Activated CD8-positive, alpha-beta memory T cell treated with anti-CD3 and anti-CD28 coated beads, Interleukin-2, amount 50 U/mL, for 24 hours (primary cell): ENCODE measurements around the gene DERL3.

ENCODE experiments used
- DNase-seq: peaks from one replicate; pipeline ENCODE4 v3.0.0-alpha.2; 2020; ENCODE audit errors: extremely low read depth

The DERL3 gene

GRCh38 chr22:23801886-23802377 lies 36.9 kb downstream of the DERL3 start:
- DNase-seq, result no peak

GRCh38 chr22:23801238-23801821 lies 37.5 kb downstream of the DERL3 start:
- no peak for DNase-seq

DNA sequence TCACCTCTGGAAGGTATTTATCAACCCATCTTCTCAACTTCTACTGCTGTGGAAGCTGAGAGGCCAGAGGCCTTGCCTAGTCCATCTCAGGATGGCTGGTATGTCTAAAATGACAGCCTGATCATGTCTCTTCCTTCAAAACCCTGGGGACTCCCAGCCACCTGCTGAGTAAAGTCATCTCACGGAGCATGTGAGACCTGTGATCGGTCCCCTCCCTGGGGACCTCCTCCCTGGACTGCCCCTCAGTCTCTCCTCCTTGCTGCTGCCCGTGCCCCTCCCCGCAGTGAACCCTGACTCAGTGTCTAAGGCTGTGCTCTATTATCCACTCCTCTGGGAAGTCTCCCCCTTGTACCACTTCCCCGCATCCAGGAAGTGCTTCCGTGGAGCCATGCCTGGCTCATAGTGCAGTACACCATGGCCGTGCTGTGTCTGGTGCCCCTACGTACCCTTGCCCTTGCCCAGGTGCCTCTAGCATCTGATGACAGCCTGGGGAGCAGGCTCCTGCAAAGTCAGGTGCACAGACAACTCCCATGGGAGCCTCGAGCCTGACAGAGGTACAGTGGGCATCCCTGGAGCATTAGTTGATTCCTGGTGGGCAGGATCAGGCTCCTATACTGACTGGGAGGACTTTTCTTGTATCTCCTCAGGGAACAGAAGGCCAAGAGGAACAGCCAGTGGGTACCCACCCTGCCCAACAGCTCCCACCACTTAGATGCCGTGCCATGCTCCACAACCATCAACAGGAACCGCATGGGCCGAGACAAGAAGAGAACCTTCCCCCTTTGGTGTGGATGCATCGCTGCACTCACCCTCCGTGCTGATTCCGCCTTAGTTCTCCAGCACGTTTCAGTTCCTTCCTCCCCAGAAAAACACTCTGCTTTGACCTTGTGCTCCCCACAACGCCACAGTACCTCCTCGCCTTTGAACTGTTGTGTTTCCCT lies 38.2 kb downstream of the DERL3 start:
- no peak for DNase-seq

GRCh38 chr22:23796461-23796860 lies 42.3 kb downstream of the DERL3 start:
- no peak for DNase-seq

DNA sequence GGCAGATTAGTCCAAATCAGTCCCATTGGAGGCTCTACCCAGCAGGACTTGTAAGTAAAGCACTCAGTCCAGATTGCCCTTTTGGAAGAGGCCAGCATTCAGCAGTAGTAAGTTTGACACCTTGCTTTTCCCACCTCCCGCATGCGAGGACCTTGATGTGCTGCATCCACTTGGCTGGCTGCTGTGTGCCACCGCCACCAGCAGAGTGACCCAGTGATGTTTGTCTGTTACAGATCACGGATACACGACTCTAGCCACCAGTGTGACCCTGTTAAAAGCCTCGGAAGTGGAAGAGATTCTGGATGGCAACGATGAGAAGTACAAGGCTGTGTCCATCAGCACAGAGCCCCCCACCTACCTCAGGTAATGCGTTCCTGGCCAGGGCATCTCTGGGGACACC lies 45.5 kb downstream of the DERL3 start:
- no peak for DNase-seq

- no peak for DNase-seq
Observed at GRCh38 chr22:23791738-23792645, 46.8 kb downstream of the DERL3 start.

DNA sequence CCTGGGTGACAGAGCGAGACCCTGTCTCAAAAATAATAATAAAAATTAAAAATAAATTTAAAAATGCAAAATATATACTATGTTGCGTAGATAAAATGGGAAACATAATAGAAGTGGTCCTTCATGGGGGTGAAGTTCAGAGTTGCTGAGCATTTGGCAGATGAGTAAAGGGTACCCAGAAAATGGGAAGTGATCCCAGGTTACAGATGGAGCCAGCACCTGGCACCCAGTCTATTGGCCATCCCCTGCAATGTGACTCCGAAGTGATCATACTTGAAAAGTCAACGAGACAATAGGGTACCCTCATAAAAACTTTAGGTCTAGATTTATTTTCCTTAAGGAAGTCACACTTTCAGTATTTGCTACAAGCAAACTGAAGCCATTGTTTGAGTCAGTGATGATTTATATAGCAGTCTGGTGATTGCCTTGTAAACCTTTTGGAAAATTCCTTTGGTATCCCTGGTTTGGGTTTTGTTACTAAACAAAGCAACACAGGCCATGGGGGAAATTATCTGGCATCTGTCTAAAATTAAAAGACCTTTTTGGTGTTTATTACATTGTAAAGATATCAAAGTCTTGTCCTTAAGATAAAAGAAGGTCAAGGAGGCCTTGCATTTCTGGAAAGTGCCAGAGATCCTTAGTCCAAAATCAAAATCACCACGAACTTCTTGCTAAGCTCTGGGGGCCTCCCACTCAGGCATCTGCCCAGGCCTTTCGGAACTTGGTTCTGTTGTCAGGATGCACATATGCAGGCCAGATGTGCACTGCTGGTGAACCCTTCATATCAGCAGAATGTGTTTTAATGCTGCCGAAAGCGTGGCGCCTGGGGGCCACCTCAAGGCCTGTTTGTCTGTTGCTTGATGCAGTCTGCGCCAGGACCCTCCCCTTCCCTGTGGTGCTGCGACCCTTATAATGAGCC lies 47.7 kb downstream of the DERL3 start:
- DNase-seq, result no peak

- no peak for DNase-seq
Observed at GRCh38 chr22:23789638-23790037, 49.2 kb downstream of the DERL3 start.

DNA sequence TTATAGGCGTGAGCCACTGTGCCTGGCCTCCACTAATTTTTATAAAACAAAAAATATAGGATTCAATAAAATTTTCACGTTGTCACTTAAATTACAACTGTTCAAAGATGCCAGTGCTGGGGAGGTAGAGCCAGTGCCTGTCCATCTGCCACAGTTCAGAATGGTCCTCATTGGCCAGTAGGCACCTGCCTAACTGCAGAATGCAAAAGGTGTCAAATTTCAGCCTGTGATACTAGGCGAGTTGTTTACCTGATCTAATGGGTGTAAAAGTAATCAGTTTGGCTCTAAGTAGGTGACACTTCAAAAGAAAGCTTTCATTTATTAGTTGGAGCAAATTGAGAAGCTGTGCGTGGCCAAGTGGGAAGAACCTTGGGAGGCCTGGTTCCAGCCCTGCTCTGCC lies 49.7 kb downstream of the DERL3 start:
- no peak for DNase-seq

- no peak for DNase-seq
Observed at GRCh38 chr22:23787910-23788309, 50.9 kb downstream of the DERL3 start.

DNA sequence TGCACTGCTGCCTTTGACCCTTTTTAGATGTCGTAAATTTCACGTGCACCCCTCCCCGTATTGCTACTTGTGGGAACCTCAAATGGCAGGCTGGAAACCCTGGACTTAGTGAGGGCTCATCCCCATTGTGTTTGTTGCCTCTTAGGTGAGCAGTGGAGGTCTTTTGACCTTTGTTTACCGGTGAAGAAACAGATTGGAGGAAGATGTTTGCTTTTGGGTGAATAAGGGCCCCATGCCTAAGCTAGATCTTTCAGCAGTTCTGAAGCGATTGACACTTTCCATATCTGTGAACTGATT lies 51.3 kb downstream of the DERL3 start:
- no peak for DNase-seq

DNA sequence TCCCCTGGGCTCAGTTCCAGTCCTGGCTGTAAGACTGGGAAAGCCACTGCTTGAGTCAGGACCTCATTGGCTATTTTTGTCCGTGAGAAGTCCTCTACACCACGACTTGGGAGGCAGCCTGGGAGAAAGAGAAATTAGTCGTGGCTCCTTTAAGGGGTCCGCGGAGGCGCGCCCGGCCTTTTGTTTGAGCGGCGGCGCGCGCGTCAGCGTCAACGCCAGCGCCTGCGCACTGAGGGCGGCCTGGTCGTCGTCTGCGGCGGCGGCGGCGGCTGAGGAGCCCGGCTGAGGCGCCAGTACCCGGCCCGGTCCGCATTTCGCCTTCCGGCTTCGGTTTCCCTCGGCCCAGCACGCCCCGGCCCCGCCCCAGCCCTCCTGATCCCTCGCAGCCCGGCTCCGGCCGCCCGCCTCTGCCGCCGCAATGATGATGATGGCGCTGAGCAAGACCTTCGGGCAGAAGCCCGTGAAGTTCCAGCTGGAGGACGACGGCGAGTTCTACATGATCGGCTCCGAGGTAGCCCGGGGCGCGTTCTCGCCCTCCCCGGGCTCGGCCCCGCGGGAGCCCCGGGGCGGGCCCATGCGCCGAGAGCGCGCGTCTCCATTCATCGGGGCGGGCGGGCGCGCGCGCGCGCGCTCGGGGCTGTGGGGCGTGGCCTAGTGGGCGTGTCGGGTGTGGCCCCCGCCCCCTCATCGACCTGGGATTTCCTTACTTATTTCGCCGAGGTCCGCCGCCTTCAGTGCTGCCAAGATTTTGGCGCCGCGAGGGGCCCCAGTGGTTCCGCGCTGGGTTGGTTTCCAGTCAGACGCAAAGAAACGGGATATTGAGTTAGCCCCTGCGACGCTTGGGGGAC lies 51.8 kb downstream of the DERL3 start, which contains the start of gene SMARCB1:
Gene SMARCB1 (plus strand): TSS at position 215 of the 848 bp plus-strand sequence. CDS start 204 bp downstream, at position 419.
- DNase-seq, result peak; percentile 68

- DNase-seq, result no peak
Observed at GRCh38 chr22:23786261-23786710, 52.5 kb downstream of the DERL3 start.
